SHP77 treated with DMSO at 0.1 percent for 48 hours (cell line): ENCODE results near the gene RNF220.

Experiments
- DNase-seq: peaks from one replicate; lab custom pipeline; 2025; lab: John Stamatoyannopoulos, UW

Gene RNF220

GRCh38 chr1:44611419-44611818, 206.4 kb downstream of the RNF220 start:
- no peak for DNase-seq

- no peak for DNase-seq
These were observed 206.8 kb downstream of the RNF220 start for GRCh38 chr1:44611866-44612265.

GRCh38 chr1:44613941-44614340, 208.9 kb downstream of the RNF220 start:
- no peak for DNase-seq

GRCh38 chr1:44616284-44616990, 211.4 kb downstream of the RNF220 start:
- DNase-seq, result no peak

- no peak for DNase-seq
These were observed 212.1 kb downstream of the RNF220 start for GRCh38 chr1:44616991-44617702.

GRCh38 chr1:44617703-44618029, 212.6 kb downstream of the RNF220 start:
- no peak for DNase-seq

- DNase-seq, result peak; percentile 10
These were observed 214.3 kb downstream of the RNF220 start for GRCh38 chr1:44619261-44619900.

- DNase-seq, result no peak
These were observed 215.0 kb downstream of the RNF220 start for GRCh38 chr1:44620072-44620471.

- DNase-seq, result no peak
These were observed 216.8 kb downstream of the RNF220 start for GRCh38 chr1:44621841-44622286.

GRCh38 chr1:44624268-44624901, 219.3 kb downstream of the RNF220 start:
- no peak for DNase-seq

- no peak for DNase-seq
These were observed 220.3 kb downstream of the RNF220 start for GRCh38 chr1:44625348-44625747.

- no peak for DNase-seq
These were observed 224.1 kb downstream of the RNF220 start for GRCh38 chr1:44628962-44629756.

- DNase-seq, result no peak
These were observed 225.1 kb downstream of the RNF220 start for GRCh38 chr1:44630116-44630515.

- peak; percentile 5 for DNase-seq
These were observed 226.2 kb downstream of the RNF220 start for GRCh38 chr1:44631333-44631646.

- DNase-seq, result peak; percentile 68
These were observed 226.8 kb downstream of the RNF220 start for GRCh38 chr1:44631647-44632539.

- DNase-seq, result no peak
These were observed 227.5 kb downstream of the RNF220 start for GRCh38 chr1:44632598-44632997.

GRCh38 chr1:44634606-44635189, 229.6 kb downstream of the RNF220 start:
- DNase-seq, result no peak

- DNase-seq, result no peak
These were observed 230.4 kb downstream of the RNF220 start for GRCh38 chr1:44635439-44635838.

- DNase-seq, result no peak
These were observed 231.1 kb downstream of the RNF220 start for GRCh38 chr1:44636083-44636687.
